OCI-LY3 (cell line): ENCODE results near the gene CD151.

ENCODE experiments used
- H2AFZ ChIP-seq: fragments of 200-600, 300-600 bp; shearing (Covaris generic); 2 replicates; pipeline ENCODE4 v1.6.0; 2014; ENCODE audit warnings: antibody characterized with exemption, low read depth, low read length
- H3K27ac ChIP-seq: fragments of 200-600, 300-600 bp; sonication (generic); 2 replicates; pipeline ENCODE4 v1.5.1; 2014; ENCODE audit warnings: mild to moderate bottlenecking, low read length, moderate library complexity, mixed read lengths
- H3K27me3 ChIP-seq: fragments of 200-600, 300-600 bp; sonication (generic); 2 replicates; pipeline ENCODE4 v1.6.1; 2014; ENCODE audit warnings: low read depth, low read length, mixed read lengths
- H3K36me3 ChIP-seq: fragments of 200-600, 300-600 bp; sonication (generic); replicated peaks from 2 replicates; pipeline ENCODE3; 2014; ENCODE audit warnings: low read depth, low read length, mixed read lengths
- H3K4me1 ChIP-seq: fragments of 300-600, 200-600 bp; sonication (generic); 2 replicates; pipeline ENCODE4 v1.6.1; 2014; ENCODE audit warnings: low read length, mixed read lengths
- H3K4me2 ChIP-seq: fragments of 200-600, 300-600 bp; sonication (generic); 2 replicates; pipeline ENCODE4 v1.6.1; 2014; ENCODE audit warnings: low read length, mixed read lengths
- H3K4me3 ChIP-seq: fragments of 300-600, 200-600 bp; sonication (generic); 2 replicates; pipeline ENCODE4 v1.5.1; 2014; ENCODE audit warnings: antibody characterized with exemption, mild to moderate bottlenecking, low read length, moderate library complexity
- H3K79me2 ChIP-seq: fragments of 300-600, 200-600 bp; shearing (Covaris generic); 2 replicates; pipeline ENCODE4 v1.6.1; 2014; ENCODE audit warnings: mild to moderate bottlenecking, low read length, mixed read lengths
- H3K9ac ChIP-seq: fragments of 300-600, 200-600 bp; shearing (Covaris generic); 2 replicates; pipeline ENCODE4 v1.6.0; 2014; ENCODE audit warnings: mild to moderate bottlenecking, low read length, moderate library complexity
- H3K9me3 ChIP-seq: fragments of 200-600, 300-600 bp; shearing (Covaris generic); 2 replicates; pipeline ENCODE4 v1.6.1; 2014; ENCODE audit warnings: low read length, mixed read lengths; ENCODE audit not compliant: insufficient read depth
- H4K20me1 ChIP-seq: fragments of 200-600, 300-600 bp; sonication (generic); 2 replicates; pipeline ENCODE4 v1.6.1; 2016; ENCODE audit warnings: low read length, mixed read lengths; ENCODE audit not compliant: insufficient read depth
- CTCF ChIP-seq: fragments of 200-600, 300-600 bp; sonication (generic); IDR thresholded peaks from 2 replicates; pipeline ENCODE4 v1.5.1; 2014; ENCODE audit warnings: antibody characterized with exemption, low read length, low read depth
- EZH2phosphoT487 ChIP-seq: fragments of 200-600 bp; shearing (Covaris generic); IDR thresholded peaks from 2 replicates; pipeline ENCODE4 v1.6.1; 2018; ENCODE audit warnings: antibody characterized with exemption, mixed run types, low read depth

The CD151 gene

GRCh38 chr11:788009-788640, 44.6 kb upstream of the CD151 start:
- Histone ChIP-seq H3K4me2 (no peak overlapping the region), H3K9me3 (no peaks in the 10 kb centered on the region), H2AFZ (no peak overlapping the region), H4K20me1 (peaks cover 7% of the 10 kb centered on the region; the same call in 1 of the 2 replicates), H3K79me2 (no peaks in the 10 kb centered on the region), H3K27ac (no peak overlapping the region), H3K4me1 (peaks cover 4% of the 10 kb centered on the region; the same call in 1 of the 2 replicates), H3K9ac (no peak overlapping the region), H3K4me3 (no peak overlapping the region), H3K36me3 (peaks cover 3% of the 10 kb centered on the region), H3K27me3 (no peaks in the 10 kb centered on the region)
- TF ChIP-seq EZH2phosphoT487 (no peak), CTCF (no peak)

- Histone ChIP-seq H3K27me3 (no peaks in the 10 kb centered on the region), H3K4me3 (no peak overlapping the region), H3K79me2 (0 out of 2 replicates have a peak, but pooled peaks cover under 1% of the 10 kb centered on the region), H2AFZ (no peak overlapping the region), H3K4me1 (peaks cover 4% of the 10 kb centered on the region; the same call in 1 of the 2 replicates), H3K36me3 (peaks cover 3% of the 10 kb centered on the region), H3K27ac (no peak overlapping the region), H4K20me1 (peaks cover 7% of the 10 kb centered on the region; the same call in 1 of the 2 replicates), H3K9ac (no peak overlapping the region), H3K4me2 (peak overlapping the region; percentile 23; the same call in 1 of the 2 replicates), H3K9me3 (no peaks in the 10 kb centered on the region)
- TF ChIP-seq CTCF (no peak), EZH2phosphoT487 (no peak)
These were observed 43.5 kb upstream of the CD151 start for GRCh38 chr11:788953-789940.

- Histone ChIP-seq H3K9ac (no peak within 1 kb of the TSS), H3K27ac (no peak within 1 kb of the TSS), H4K20me1 (peaks cover 7% of the 10 kb centered on the region; the same call in 1 of the 2 replicates), H3K4me3 (no peak within 1 kb of the TSS), H2AFZ (no peak within 1 kb of the TSS), H3K4me1 (peaks cover 8% of the 10 kb centered on the region), H3K79me2 (0 out of 2 replicates have a peak, but pooled peaks cover 7% of the 10 kb centered on the region), H3K36me3 (peaks cover 3% of the 10 kb centered on the region), H3K27me3 (no peaks in the 10 kb centered on the region), H3K9me3 (no peaks in the 10 kb centered on the region), H3K4me2 (peak within 1 kb of the TSS; percentile 23; the same call in 1 of the 2 replicates)
- TF ChIP-seq EZH2phosphoT487 (no peak), CTCF (no peak)
These were observed 42.8 kb upstream of the CD151 start, which contains the start of gene CEND1 for GRCh38 chr11:789943-790342. Gene CEND1 (minus strand): TSS chr11:790090. CDS start chr11:788576, 1,514 bp downstream.
